ENCODE measurements around the gene AFF4.

DNA sequence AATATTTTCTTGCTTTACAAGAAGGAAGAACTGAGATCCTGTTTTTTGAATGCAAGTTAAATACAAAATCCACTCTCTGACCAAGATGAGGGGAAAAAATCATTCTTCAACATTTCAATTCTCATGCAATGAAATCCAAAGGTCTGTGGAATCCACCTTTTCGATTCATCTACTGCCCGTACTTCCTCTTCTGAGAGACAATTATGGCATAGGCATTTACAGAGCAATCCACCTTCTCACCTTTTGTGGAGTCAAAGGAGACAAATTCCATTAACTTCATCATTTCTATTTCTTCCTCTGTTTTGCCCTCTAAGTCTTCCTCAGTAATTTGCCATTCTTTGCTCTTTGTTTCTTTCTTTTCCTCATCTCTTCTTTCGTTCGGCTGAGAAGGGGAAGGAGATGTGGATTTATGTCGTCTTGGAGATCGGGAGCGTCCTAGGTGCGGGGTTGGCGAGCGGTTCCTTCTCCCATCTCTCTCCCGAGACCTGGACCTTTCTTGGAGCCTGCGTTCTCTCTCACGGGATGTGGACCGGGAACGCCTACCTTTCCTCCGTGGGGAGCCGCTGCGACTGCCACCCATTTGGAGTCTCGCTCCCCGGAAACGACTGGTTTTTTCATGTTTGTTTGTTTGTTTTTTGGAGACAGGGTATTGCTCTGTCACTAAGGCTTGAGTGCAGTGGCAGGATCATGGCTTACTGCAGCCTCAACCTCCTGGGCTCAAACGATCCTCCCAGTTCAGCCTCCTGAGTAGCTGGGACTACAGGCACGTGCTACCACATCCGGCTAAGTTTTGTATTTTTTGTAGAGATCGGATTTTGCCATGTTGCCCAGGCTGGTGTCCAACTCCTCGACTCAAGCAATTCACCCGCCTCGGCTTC is 24.3 kb upstream of the AFF4 start:
- TF ChIP-seq, protein P1, sequence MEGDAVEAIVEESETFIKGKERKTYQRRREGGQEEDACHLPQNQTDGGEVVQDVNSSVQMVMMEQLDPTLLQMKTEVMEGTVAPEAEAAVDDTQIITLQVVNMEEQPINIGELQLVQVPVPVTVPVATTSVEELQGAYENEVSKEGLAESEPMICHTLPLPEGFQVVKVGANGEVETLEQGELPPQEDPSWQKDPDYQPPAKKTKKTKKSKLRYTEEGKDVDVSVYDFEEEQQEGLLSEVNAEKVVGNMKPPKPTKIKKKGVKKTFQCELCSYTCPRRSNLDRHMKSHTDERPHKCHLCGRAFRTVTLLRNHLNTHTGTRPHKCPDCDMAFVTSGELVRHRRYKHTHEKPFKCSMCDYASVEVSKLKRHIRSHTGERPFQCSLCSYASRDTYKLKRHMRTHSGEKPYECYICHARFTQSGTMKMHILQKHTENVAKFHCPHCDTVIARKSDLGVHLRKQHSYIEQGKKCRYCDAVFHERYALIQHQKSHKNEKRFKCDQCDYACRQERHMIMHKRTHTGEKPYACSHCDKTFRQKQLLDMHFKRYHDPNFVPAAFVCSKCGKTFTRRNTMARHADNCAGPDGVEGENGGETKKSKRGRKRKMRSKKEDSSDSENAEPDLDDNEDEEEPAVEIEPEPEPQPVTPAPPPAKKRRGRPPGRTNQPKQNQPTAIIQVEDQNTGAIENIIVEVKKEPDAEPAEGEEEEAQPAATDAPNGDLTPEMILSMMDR (IDR thresholded peaks at IDR 0.05), result no peak
- no peak for TF ChIP-seq POLR2A (IDR thresholded peaks at IDR 0.05)
- no peak for TF ChIP-seq POLR2AphosphoS5 (IDR thresholded peaks at IDR 0.05; ENCODE audit: insufficient read depth in 1 of 2, low read depth in 1 of 2)
